Liver (tissue), 9 donors: ENCODE results near the gene CFAP97D2. TPM values are rescaled to one million over a fixed set of nuclear protein-coding genes. Genes with fewer than 3 reads are reported as not detected.

Source experiments
- DNase-seq: peaks from one replicate; pipeline ENCODE4 v3.0.0-alpha.2; 2017; ENCODE audit warnings: low spot score
- H3K27ac ChIP-seq, 2 donors: one replicate each; pipeline ENCODE4 v1.7.0; 2013; ENCODE audit warnings: inconsistent platforms in 2 of 2, low read length in 2 of 2, control low read depth in 1 of 2, low read depth in 1 of 2, mild to moderate bottlenecking in 1 of 2
- H3K27me3 ChIP-seq, 4 donors: one replicate each; pipeline versions ENCODE4 v1.6.1 to v1.7.0; 2013; ENCODE audit warnings: low read length in 3 of 4, inconsistent platforms in 1 of 4, mild to moderate bottlenecking in 1 of 4, moderate library complexity in 1 of 4; ENCODE audit not compliant: control insufficient read depth in 4 of 4, insufficient read depth in 4 of 4
- H3K36me3 ChIP-seq, 4 donors: one replicate each; pipeline versions ENCODE4 v1.6.1 to v1.7.0; 2013; ENCODE audit warnings: low read length in 3 of 4, mild to moderate bottlenecking in 3 of 4, low read depth in 1 of 4, moderate library complexity in 1 of 4; ENCODE audit not compliant: control insufficient read depth in 4 of 4, insufficient read depth in 3 of 4
- H3K4me1 ChIP-seq, 4 donors: one replicate each; pipeline versions ENCODE4 v1.6.1 to v1.7.0; 2013; ENCODE audit warnings: low read length in 3 of 4, mild to moderate bottlenecking in 3 of 4, moderate library complexity in 1 of 4; ENCODE audit not compliant: control insufficient read depth in 4 of 4, insufficient read depth in 4 of 4
- H3K4me3 ChIP-seq, 3 donors: one replicate each; pipeline versions ENCODE4 v1.6.1 to v1.7.0; 2013; ENCODE audit warnings: low read length in 3 of 3, control low read depth in 1 of 3, low read depth in 1 of 3, mild to moderate bottlenecking in 1 of 3
- H3K9ac ChIP-seq, 2 donors: one replicate each; pipeline ENCODE4 v1.7.0; 2013; ENCODE audit warnings: low read length in 2 of 2, mild to moderate bottlenecking in 2 of 2, moderate library complexity in 2 of 2, control low read depth in 1 of 2, low read depth in 1 of 2
- H3K9me3 ChIP-seq, 4 donors: one replicate each; pipeline versions ENCODE4 v1.6.1 to v1.7.0; 2013; ENCODE audit warnings: low read length in 3 of 4; ENCODE audit not compliant: control insufficient read depth in 4 of 4
- EGR1 ChIP-seq, 2 donors: IDR thresholded peaks; 2 replicates each; pipeline ENCODE4 v1.6.1; 2016 to 2018; ENCODE audit warnings: antibody characterized with exemption in 2 of 2, low read depth in 2 of 2
- FOXA1 ChIP-seq: IDR thresholded peaks from 2 replicates; pipeline ENCODE4 v1.6.1; 2016; ENCODE audit warnings: antibody characterized with exemption
- FOXA2 ChIP-seq: IDR thresholded peaks from 2 replicates; pipeline ENCODE4 v1.6.1; 2016; ENCODE audit warnings: antibody characterized with exemption
- GABPA ChIP-seq, 2 donors: IDR thresholded peaks in 1 of 2; conservative IDR thresholded peaks in 1 of 2; 2 replicates each; pipeline ENCODE4 v1.6.1; 2016; ENCODE audit warnings: antibody characterized with exemption in 2 of 2, mild to moderate bottlenecking in 1 of 2, moderate library complexity in 1 of 2
- HNF4A ChIP-seq, 2 donors: conservative IDR thresholded peaks; 2 replicates each; pipeline ENCODE4 v1.6.1; 2016; ENCODE audit warnings: antibody characterized with exemption in 2 of 2, mild to moderate bottlenecking in 2 of 2
- HNF4G ChIP-seq: IDR thresholded peaks from 2 replicates; pipeline ENCODE4 v1.6.1; 2016; ENCODE audit warnings: antibody characterized with exemption
- JUND ChIP-seq, 2 donors: IDR thresholded peaks; 2 replicates each; pipeline ENCODE4 v1.6.1; 2016; ENCODE audit warnings: antibody characterized with exemption in 2 of 2
- NR2F2 ChIP-seq: IDR thresholded peaks from 2 replicates; pipeline ENCODE4 v1.6.1; 2016; ENCODE audit warnings: antibody characterized with exemption
- RAD21 ChIP-seq, 2 donors: IDR thresholded peaks; 2 replicates each; pipeline ENCODE4 v1.6.1; 2016; ENCODE audit warnings: antibody characterized with exemption in 2 of 2, mild to moderate bottlenecking in 2 of 2
- RXRA ChIP-seq, 2 donors: IDR thresholded peaks; 2 replicates each; pipeline ENCODE4 v1.6.1; 2017 to 2018; ENCODE audit warnings: antibody characterized with exemption in 2 of 2, mild to moderate bottlenecking in 1 of 2
- SP1 ChIP-seq: IDR thresholded peaks from 2 replicates; pipeline ENCODE4 v1.6.1; 2018; ENCODE audit warnings: antibody characterized with exemption, mild to moderate bottlenecking
- TAF1 ChIP-seq: conservative IDR thresholded peaks from 2 replicates; pipeline ENCODE4 v1.6.1; 2016; ENCODE audit warnings: antibody characterized with exemption, mild to moderate bottlenecking
- YY1 ChIP-seq: IDR thresholded peaks from 2 replicates; pipeline ENCODE4 v1.6.1; 2016; ENCODE audit warnings: antibody characterized with exemption, mild to moderate bottlenecking
- WGBS: extraction: QIAGEN DNeasy Blood & Tissue Kit; methylation state at CpG from one replicate; pipeline ENCODE4 v1.1.7; 2013; 5-methylcytosine and 5-hydroxymethylcytosine counted together
- polyA plus RNA-seq, 2 donors: library from polyadenylated mRNA; stranded (reverse) in 1 of 2; unstranded in 1 of 2; fragments of 200-250 nt in 1 of 2; fragments of >200 nt in 1 of 2; fragmentation: Nextera tagmentation in 1 of 2; extraction: Ambion mirVana in 1 of 2; gene quantifications; one replicate each; pipeline versions ENCODE4 v1.2.1 to v1.2.3, GENCODE V29; 2013 to 2015
- total RNA-seq, 2 donors: library from RNA; depleted of rRNA; stranded (reverse); fragments of >200 nt; gene quantifications; one replicate each; pipeline ENCODE4 v1.2.3, GENCODE V29; 2014
- TF ChIP-seq, protein P1 (sequence below): IDR thresholded peaks from 2 replicates; pipeline ENCODE4 v1.6.1; 2016; ENCODE audit warnings: antibody characterized with exemption
- TF ChIP-seq, protein P2 (sequence below): IDR thresholded peaks from 2 replicates; pipeline ENCODE4 v1.6.1; 2016; ENCODE audit warnings: antibody characterized with exemption
- TF ChIP-seq, protein P3 (sequence below): IDR thresholded peaks from 2 replicates; pipeline ENCODE4 v1.6.1; 2016; ENCODE audit warnings: antibody characterized with exemption, mild to moderate bottlenecking
- TF ChIP-seq, protein P4 (sequence below): fragments of 150-350 bp; IDR thresholded peaks from 2 replicates; pipeline ENCODE4 v1.5.1; 2017; ENCODE audit warnings: improper control_type of control experiment, low read depth, low read length; ENCODE audit not compliant: missing input control
- TF ChIP-seq, protein P5 (sequence below): IDR thresholded peaks from 2 replicates; pipeline ENCODE4 v1.6.1; 2016; ENCODE audit warnings: antibody characterized with exemption
- donor health status: healthy.
- donor health status: healthy.
- donor health status: healthy.
- donor health status: healthy.
- donor health status: healthy.

The CFAP97D2 gene
- total and polyA plus RNA-seq, 4 donors = not detected

DNA sequence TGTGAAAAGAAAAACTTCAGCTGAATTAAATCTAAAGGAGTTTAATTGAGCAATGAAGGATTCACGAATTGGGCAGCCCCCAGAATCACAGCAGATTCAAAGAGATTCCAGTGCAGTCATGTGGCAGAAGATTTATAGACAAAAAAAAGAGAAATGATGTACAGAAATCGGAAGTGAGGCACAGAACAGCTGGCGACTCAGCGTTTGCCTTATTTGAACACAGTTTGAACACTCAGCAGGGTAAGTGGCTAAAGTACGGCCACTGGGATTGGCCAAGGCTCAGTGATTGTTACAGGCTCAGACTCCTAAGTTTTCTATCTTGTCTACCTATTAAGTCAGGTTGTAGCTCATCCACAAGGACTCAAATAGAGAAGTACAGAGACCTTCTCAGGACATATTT, 11.6 kb upstream of the CFAP97D2 start:
- Histone ChIP-seq H3K9ac (no peak overlapping the region), H3K4me1 (peaks cover 0 to under 1% (median 0%) of the 10 kb centered on the region in 4 donors), H3K36me3 (no peaks in the 10 kb centered on the region), H3K27me3 (no peaks in the 10 kb centered on the region), H3K27ac (no peak overlapping the region), H3K9me3 (peaks cover 0 to 3% (median 0%) of the 10 kb centered on the region in 4 donors), H3K4me3 (no peak overlapping the region)
- TF ChIP-seq, protein P1, sequence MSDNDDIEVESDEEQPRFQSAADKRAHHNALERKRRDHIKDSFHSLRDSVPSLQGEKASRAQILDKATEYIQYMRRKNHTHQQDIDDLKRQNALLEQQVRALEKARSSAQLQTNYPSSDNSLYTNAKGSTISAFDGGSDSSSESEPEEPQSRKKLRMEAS = no peak
- TF ChIP-seq JUND (IDR thresholded peaks at IDR 0.05) = no peak
- TF ChIP-seq, protein P2, sequence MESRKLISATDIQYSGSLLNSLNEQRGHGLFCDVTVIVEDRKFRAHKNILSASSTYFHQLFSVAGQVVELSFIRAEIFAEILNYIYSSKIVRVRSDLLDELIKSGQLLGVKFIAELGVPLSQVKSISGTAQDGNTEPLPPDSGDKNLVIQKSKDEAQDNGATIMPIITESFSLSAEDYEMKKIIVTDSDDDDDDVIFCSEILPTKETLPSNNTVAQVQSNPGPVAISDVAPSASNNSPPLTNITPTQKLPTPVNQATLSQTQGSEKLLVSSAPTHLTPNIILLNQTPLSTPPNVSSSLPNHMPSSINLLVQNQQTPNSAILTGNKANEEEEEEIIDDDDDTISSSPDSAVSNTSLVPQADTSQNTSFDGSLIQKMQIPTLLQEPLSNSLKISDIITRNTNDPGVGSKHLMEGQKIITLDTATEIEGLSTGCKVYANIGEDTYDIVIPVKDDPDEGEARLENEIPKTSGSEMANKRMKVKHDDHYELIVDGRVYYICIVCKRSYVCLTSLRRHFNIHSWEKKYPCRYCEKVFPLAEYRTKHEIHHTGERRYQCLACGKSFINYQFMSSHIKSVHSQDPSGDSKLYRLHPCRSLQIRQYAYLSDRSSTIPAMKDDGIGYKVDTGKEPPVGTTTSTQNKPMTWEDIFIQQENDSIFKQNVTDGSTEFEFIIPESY = no peak
- WGBS = 74% methylated on average over 5 of the region's 5 CpGs
- no peak for DNase-seq

DNA sequence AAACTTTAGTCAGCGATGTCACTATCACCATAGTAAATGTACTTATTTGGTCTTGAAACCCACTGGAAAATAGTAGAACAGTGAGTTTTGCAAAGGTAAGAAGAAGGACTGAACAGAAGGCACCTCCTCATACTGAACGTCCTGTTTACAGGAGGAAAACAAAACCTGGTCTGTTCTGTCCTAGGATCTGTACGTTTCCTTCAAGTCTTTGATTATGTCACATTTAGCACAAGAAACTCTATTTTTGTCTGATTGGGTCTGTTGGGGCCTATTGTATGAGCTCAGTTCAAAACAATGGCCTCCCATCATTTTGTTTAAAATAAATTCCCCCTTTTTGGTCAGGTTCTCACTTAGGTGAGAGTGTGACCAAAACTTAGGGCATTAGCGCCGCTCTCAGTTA, 11.2 kb upstream of the CFAP97D2 start:
- Histone ChIP-seq H3K27me3 (no peaks in the 10 kb centered on the region), H3K4me1 (no peaks in the 10 kb centered on the region), H3K9me3 (peaks cover 0 to 3% (median 0%) of the 10 kb centered on the region in 4 donors), H3K27ac (no peak overlapping the region), H3K4me3 (no peak overlapping the region), H3K9ac (no peak overlapping the region), H3K36me3 (no peaks in the 10 kb centered on the region)
- DNase-seq = no peak
- TF ChIP-seq HNF4A (conservative IDR thresholded peaks at IDR 0.05) (no peak), RAD21 (IDR thresholded peaks at IDR 0.05) (no peak), EGR1 (IDR thresholded peaks at IDR 0.05; ENCODE audit: low read depth in 2 of 2) (no peak), TAF1 (no peak), SP1 (no peak), RXRA (IDR thresholded peaks at IDR 0.05) (no peak), HNF4G (no peak), FOXA2 (no peak), JUND (IDR thresholded peaks at IDR 0.05) (no peak), FOXA1 (no peak), YY1 (no peak), GABPA (IDR thresholded peaks at IDR 0.05 in 1 of 2, conservative IDR thresholded peaks at IDR 0.05 in 1 of 2) (no peak), NR2F2 (no peak)
- TF ChIP-seq, protein P1 = no peak
- TF ChIP-seq, protein P3, sequence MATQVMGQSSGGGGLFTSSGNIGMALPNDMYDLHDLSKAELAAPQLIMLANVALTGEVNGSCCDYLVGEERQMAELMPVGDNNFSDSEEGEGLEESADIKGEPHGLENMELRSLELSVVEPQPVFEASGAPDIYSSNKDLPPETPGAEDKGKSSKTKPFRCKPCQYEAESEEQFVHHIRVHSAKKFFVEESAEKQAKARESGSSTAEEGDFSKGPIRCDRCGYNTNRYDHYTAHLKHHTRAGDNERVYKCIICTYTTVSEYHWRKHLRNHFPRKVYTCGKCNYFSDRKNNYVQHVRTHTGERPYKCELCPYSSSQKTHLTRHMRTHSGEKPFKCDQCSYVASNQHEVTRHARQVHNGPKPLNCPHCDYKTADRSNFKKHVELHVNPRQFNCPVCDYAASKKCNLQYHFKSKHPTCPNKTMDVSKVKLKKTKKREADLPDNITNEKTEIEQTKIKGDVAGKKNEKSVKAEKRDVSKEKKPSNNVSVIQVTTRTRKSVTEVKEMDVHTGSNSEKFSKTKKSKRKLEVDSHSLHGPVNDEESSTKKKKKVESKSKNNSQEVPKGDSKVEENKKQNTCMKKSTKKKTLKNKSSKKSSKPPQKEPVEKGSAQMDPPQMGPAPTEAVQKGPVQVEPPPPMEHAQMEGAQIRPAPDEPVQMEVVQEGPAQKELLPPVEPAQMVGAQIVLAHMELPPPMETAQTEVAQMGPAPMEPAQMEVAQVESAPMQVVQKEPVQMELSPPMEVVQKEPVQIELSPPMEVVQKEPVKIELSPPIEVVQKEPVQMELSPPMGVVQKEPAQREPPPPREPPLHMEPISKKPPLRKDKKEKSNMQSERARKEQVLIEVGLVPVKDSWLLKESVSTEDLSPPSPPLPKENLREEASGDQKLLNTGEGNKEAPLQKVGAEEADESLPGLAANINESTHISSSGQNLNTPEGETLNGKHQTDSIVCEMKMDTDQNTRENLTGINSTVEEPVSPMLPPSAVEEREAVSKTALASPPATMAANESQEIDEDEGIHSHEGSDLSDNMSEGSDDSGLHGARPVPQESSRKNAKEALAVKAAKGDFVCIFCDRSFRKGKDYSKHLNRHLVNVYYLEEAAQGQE = no peak
- TF ChIP-seq, protein P2 = no peak
- TF ChIP-seq, protein P4, sequence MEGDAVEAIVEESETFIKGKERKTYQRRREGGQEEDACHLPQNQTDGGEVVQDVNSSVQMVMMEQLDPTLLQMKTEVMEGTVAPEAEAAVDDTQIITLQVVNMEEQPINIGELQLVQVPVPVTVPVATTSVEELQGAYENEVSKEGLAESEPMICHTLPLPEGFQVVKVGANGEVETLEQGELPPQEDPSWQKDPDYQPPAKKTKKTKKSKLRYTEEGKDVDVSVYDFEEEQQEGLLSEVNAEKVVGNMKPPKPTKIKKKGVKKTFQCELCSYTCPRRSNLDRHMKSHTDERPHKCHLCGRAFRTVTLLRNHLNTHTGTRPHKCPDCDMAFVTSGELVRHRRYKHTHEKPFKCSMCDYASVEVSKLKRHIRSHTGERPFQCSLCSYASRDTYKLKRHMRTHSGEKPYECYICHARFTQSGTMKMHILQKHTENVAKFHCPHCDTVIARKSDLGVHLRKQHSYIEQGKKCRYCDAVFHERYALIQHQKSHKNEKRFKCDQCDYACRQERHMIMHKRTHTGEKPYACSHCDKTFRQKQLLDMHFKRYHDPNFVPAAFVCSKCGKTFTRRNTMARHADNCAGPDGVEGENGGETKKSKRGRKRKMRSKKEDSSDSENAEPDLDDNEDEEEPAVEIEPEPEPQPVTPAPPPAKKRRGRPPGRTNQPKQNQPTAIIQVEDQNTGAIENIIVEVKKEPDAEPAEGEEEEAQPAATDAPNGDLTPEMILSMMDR = no peak
- TF ChIP-seq, protein P5, sequence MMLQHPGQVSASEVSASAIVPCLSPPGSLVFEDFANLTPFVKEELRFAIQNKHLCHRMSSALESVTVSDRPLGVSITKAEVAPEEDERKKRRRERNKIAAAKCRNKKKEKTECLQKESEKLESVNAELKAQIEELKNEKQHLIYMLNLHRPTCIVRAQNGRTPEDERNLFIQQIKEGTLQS = no peak
- WGBS = 92% methylated on average over 5 of the region's 5 CpGs
